Tibial nerve (tissue), 3 donors: ENCODE results near the gene UBASH3A.

Experiments used
- POLR2A ChIP-seq, 2 donors: fragments of 450-650 bp; IDR thresholded peaks; one replicate each; pipeline ENCODE4 v1.6.1; 2017; ENCODE audit warnings: antibody characterized with exemption in 2 of 2, mild to moderate bottlenecking in 2 of 2, moderate library complexity in 2 of 2
- TF ChIP-seq, protein P1 (sequence below), 5 experiments: fragments of 200-600 bp in 3 of 5; fragments of 450-650 bp in 2 of 5; sonication (generic) in 3 of 5; IDR thresholded peaks; one replicate each; pipeline ENCODE4 v1.5.1; 2016 to 2019; ENCODE audit warnings: antibody characterized with exemption in 5 of 5, mild to moderate bottlenecking in 3 of 5, moderate library complexity in 2 of 5

GRCh38 chr21:42431196-42431595, 27.5 kb downstream of the UBASH3A start:
- no peak for TF ChIP-seq POLR2A (IDR thresholded peaks at IDR 0.05)
- TF ChIP-seq, protein P1, sequence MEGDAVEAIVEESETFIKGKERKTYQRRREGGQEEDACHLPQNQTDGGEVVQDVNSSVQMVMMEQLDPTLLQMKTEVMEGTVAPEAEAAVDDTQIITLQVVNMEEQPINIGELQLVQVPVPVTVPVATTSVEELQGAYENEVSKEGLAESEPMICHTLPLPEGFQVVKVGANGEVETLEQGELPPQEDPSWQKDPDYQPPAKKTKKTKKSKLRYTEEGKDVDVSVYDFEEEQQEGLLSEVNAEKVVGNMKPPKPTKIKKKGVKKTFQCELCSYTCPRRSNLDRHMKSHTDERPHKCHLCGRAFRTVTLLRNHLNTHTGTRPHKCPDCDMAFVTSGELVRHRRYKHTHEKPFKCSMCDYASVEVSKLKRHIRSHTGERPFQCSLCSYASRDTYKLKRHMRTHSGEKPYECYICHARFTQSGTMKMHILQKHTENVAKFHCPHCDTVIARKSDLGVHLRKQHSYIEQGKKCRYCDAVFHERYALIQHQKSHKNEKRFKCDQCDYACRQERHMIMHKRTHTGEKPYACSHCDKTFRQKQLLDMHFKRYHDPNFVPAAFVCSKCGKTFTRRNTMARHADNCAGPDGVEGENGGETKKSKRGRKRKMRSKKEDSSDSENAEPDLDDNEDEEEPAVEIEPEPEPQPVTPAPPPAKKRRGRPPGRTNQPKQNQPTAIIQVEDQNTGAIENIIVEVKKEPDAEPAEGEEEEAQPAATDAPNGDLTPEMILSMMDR (IDR thresholded peaks at IDR 0.05) = no peak
